GM04504 (cell line): ENCODE results near the gene PSMD2.

Experiments
- DNase-seq: peaks from one replicate; pipeline ENCODE4 v3.0.0-alpha.2; 2012; ENCODE audit warnings: low read depth

PSMD2 gene

DNA sequence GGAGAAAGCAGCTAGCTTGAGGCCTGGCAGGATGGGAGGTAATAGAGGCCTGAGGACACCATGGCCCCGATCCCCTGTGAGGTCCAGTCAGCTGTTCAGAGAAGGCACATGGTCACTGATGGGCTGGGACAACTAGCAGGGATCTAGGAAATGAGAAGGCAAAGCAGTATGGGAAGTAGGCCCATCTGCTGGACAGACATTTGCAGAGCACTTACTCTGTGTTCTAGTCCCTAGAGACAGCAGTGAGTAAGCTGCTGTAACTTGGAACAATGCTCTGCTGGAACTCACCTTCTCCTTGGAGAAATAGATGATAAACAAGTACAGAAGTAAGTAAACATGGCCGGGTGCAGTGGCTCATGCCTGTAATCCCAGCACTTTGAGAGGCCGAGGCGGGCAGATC, 16.1 kb upstream of the PSMD2 start:
- DNase-seq = no peak

DNA sequence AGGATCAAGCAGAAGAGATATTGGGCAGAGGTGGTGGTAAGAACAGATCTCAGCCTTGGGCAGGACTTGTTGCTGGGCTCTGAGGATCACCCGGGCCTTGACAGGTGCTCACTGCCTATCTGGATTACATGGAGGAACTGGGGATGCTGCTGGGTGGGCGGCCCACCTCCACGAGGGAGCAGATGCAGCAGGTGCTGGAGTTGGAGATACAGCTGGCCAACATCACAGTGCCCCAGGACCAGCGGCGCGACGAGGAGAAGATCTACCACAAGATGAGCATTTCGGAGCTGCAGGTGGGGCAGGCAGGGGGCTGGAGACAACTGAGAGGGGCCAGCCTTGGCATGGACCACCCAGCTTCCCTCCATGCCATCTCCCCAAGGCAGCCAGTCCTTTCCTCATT, 15.4 kb upstream of the PSMD2 start:
- DNase-seq = no peak

DNA sequence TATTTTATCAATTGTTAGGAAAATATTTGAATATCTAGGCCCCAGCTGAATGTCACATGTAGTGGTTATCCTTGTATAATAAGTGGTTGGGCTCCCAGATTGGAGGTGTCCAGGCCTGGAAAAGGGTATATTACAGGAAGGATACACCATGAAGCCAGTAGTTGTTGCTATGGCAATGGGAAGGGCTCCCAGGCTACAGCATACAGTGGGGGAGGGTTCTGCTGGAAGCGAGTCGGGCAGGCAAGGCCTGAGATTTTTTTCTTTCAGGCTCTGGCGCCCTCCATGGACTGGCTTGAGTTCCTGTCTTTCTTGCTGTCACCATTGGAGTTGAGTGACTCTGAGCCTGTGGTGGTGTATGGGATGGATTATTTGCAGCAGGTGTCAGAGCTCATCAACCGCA, 14.3 kb upstream of the PSMD2 start:
- DNase-seq = peak; percentile 57

DNA sequence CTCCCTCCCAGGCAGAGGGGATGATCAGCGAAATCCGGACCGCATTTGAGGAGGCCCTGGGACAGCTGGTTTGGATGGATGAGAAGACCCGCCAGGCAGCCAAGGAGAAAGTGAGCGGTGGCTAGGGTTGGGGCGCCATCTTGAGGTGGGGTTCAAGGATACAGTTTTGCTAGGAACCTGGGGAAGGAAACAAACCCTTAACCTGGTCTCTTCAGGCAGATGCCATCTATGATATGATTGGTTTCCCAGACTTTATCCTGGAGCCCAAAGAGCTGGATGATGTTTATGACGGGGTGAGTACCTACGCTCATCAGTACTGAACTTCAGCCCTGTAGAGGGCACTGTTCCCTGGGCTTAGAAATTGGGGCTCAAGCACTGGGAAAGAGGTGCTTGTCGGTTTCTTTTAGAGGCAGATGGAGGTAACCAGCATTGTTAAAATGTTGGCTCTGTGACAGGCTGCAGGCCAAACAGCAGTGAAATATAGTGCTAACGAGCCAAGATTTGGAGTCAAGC, 9.6 kb upstream of the PSMD2 start:
- no peak for DNase-seq

DNA sequence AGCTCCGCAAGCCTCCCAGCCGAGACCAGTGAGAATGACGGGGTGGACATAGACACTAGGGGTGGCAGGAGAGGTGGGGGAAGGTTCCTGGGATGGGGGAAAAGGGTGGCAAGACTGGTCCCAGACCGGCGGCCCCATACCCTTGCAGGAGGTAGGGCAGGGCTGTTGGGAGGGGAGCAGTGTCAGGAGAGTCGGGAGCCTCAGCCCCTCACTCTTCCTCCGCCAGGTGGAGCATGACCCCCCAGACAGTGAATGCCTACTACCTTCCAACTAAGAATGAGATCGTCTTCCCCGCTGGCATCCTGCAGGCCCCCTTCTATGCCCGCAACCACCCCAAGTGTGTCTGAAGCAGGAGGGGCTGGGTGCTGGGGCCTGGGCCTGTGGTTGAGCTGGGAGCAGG, 8.7 kb upstream of the PSMD2 start:
- DNase-seq = no peak

DNA sequence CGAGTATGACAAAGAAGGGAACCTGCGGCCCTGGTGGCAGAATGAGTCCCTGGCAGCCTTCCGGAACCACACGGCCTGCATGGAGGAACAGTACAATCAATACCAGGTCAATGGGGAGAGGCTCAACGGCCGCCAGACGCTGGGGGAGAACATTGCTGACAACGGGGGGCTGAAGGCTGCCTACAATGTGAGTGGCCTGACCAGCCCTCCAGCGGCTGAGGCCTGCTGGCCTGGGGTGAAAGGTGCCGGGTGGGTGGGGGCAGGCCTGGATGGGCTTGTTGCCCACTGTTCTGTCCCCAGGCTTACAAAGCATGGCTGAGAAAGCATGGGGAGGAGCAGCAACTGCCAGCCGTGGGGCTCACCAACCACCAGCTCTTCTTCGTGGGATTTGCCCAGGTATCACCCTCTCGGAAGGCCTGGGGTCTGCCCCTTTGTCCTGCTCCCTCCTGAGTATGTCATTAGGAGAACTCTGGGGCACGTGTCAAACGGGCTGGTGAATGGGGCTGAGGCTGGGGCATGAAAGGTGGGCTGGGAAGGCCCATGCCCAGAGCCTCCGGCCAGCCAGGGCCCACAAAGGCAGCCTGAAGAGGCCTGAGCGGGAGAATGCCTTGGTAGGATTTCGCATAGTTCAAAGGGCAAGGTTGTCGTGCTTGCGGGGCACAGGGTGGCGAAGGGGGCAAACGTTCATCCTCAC, 7.8 kb upstream of the PSMD2 start:
- no peak for DNase-seq

DNA sequence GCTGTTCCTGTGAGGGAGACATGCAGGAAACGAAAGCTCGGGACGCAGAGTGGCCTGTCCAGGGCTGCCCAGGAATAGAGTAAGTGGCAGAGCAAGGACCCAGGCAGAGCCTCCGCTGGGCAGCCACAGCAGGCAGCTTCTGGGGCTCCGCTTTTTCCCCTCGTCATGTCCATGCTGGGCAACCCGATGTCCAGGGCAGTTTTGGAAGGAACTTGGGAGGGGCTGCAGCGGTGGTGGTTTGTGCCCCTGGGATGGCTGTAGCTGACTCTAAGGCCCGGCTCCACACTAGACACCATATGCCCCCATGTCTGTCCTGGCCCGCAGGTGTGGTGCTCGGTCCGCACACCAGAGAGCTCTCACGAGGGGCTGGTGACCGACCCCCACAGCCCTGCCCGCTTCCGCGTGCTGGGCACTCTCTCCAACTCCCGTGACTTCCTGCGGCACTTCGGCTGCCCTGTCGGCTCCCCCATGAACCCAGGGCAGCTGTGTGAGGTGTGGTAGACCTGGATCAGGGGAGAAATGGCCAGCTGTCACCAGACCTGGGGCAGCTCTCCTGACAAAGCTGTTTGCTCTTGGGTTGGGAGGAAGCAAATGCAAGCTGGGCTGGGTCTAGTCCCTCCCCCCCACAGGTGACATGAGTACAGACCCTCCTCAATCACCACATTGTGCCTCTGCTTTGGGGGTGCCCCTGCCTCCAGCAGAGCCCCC, 7.1 kb upstream of the PSMD2 start:
- no peak for DNase-seq

DNA sequence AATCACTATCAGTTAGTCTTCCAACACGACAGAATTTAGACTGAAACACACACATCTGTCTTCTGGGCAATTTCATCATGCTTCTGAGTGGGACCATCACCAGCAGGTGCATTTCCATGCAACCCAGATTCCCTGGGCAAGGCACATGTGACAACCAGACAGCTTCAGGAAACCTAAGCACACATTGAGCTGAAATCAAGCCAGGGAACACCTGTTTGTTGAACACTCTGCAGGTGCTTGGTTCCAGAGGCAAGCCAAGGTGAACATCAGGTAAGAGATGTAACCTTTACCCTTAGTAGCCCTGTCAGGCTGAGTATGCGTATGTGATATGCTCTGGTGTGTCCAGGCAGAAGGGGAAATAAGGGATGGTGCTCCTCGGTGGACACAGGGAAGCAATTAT, 3.3 kb upstream of the PSMD2 start:
- no peak for DNase-seq

DNA sequence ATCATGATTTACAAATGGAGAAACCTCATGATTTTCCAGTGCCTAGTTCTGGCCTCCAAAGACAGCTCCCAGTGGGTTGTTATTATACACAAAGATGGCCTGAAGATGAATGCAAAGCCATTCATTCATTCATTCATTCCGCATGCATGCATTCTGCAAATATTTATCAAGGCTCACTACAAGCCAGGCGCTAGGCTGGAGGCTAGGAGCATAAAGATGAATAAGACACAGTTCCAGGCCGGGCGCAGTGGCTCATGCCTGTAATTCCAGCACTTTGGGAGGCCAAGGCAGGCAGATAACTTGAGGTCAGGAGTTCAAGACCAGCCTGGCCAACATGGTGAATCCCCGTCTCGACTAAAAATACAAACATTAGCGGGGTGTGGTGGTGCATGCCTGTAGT, 2.4 kb upstream of the PSMD2 start:
- no peak for DNase-seq

DNA sequence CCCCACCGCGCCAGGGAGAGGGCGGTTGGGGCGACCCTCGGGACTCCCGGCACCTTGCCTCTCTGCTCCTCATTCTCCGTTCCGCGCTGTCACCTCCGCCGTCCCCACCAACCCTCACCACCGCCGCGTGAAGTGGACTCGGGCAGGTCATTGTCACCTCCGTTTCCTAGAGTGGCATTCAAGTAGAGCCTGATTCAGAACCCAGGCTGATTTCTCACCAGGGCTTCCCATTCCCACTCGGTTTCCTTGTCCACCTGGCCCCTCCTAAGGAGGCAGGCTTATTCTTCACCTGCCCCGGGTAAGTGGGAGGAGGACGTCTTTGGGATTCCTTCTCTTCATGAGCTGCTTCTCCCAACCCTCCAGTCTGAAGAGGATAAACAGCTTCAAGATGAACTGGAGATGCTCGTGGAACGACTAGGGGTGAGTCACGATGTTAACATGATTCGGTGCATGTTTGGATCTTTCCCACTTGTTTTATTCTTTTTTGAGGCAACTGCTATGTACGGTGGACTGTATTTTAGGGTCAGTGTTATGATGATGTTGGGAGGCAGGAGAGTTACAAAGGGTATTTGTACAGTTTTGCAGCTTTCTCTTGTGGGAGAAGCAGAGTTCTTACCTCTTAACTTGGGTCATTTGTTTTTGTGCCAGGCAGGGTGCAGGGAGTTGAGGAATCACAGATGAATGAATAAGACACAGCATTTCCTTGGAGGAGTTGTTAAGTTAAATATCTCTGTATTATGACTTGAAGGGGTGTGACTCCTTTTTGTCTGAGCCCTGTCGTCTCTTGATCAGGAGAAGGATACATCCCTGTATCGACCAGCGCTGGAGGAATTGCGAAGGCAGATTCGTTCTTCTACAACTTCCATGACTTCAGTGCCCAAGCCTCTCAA, 692 bp downstream of the PSMD2 start:
- DNase-seq = no peak

DNA sequence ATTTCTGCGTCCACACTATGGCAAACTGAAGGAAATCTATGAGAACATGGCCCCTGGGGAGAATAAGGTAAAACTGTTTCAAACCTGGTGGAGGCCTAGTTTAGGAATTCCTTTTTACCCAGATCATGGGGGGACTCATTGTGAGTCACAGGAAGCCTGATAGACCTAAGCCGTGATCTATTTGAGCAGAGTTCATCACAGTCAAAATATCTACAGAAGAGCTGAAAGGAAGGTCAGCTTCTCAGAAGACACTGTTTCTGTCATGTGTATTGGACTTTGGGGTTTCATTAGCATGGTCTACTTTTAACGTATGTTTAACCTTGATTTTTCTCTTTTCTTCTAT, 1.3 kb downstream of the PSMD2 start:
- no peak for DNase-seq

DNA sequence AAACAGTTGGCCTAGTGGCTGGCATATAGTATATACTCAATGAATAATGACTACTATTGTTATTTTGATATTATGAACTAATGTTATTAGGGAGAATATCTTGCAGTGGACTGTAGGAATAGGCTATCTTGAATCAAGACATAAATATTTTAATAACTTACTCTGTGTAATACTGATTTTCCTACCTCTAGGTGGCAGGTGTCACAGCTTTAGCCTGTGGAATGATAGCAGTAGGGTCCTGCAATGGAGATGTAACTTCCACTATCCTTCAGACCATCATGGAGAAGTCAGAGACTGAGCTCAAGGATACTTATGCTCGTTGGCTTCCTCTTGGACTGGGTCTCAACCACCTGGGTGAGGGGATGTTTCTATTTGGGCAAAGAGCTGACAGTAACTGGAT, 6.5 kb downstream of the PSMD2 start:
- DNase-seq = no peak

DNA sequence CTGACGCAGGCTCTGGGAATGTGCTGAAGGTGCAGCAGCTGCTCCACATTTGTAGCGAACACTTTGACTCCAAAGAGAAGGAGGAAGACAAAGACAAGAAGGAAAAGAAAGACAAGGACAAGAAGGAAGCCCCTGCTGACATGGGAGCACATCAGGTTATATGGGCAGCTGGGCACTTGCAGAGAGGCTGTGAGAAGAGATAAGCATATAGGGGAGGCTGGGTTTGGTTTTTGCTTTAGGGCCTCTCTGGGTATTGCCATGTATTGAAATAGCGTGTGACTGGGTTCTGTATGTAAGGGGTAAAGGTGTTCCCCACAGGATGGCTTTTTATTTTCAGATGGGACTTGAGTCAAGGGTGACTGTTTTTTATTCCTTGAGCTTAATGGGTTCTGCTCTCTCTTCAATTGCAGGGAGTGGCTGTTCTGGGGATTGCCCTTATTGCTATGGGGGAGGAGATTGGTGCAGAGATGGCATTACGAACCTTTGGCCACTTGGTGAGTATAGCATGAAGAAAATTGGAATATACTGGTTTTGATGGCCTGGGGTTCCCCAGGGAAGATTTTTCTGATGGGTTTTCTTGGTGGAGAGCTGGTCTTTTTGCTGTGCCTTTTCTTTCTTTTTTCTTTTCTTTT, 7.4 kb downstream of the PSMD2 start:
- no peak for DNase-seq

DNA sequence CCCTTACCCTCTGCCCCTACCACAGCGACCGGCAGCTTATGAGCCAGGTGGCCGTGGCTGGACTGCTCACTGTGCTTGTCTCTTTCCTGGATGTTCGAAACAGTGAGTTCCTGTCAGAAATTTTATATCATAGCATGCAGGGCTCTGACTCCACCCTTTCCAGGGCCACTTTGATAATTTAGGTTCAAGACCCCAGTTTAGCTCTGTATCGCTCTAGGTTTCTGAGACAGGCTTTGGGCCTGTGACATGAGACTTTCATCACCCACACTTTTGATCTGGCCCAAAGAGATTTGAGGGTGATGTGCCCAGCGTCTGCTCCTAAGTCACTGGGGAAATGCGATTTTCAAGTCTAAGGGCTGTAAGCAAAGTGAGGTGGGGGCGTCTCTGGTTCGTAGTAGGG, 8.9 kb downstream of the PSMD2 start:
- no peak for DNase-seq

DNA sequence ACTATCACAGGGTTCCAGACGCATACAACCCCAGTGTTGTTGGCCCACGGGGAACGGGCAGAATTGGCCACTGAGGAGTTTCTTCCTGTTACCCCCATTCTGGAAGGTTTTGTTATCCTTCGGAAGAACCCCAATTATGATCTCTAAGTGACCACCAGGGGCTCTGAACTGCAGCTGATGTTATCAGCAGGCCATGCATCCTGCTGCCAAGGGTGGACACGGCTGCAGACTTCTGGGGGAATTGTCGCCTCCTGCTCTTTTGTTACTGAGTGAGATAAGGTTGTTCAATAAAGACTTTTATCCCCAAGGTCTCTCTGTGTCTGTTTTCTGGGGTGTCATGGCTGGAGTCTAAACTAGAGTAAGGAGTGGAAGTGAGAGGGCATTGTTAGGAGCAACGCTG, 9.7 kb downstream of the PSMD2 start:
- DNase-seq = no peak

DNA sequence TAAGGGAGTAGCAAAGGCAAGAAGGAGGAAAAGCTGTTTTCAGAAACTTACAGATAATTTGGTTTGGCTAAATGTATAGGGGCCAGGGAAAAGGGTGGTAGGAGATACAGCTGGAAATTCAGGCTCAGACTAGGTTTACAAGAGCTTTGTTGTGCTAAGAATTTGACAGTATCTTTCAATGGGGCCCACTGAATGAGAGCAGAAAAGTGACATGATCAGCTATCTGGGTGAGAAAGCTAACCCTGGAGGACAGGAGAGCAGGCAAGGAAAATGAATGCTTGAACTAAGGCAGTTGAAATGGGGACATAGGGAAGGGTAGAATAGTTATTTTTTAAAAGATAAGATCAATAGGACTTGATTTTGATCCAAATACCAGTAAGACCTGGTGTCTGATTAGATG, 12.6 kb downstream of the PSMD2 start:
- DNase-seq = no peak

DNA sequence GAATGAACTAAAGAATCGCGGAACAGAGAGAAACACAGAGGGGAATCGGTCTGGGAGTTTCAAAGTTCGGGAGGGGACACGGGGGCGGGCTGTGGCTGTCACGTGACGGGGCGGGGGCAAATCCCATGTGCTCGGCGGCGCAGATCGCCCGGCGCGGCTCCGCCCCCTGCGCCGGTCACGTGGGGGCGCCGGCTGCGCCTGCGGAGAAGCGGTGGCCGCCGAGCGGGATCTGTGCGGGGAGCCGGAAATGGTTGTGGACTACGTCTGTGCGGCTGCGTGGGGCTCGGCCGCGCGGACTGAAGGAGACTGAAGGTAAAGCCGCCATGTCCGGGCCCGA, 15.3 kb downstream of the PSMD2 start, which contains the start of gene EIF4G1:
EIF4G1 (plus strand) TSS at position 244 of the 337 bp plus-strand sequence. CDS start 1,191 bp downstream, outside the sequence.
- peak; percentile 85 for DNase-seq

DNA sequence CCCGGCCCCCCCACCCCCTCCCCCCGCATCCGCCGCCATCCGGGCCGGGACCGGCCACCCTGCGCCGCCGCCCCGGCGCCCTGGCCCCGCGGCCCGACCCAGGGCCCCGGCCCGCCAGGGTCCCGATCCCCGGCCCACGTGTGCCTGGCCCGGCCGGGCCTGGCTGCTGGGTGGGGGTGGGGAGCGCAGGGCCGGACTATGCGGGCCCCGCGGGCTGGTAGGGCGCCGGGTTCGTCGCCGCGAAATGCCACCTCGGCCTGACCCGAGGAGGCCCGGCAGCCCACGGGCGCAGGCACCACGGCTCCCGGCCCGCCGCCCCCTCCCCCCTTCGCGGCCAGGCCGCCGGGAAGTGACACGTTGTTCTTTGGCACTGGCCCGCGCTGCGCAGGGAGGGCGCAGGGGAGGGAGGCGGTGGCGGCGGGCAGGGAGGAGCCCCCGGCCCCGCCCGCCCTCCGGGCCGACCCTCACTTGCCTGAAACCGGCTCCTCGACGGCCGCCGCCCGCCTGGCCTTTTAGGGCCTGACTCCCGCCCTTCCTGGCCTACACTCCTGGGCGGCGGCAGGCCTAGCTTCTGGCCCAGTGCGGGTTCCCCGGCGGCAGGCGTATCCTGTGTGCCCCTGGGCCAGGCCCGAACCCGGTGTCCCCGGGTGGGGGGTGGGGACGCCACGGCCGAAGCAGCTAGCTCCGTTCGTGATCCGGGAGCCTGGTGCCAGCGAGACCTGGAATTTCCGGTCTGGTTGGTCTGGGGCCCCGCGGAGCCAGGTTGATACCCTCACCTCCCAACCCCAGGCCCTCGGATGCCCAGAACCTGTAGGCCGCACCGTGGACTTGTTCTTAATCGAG, 15.9 kb downstream of the PSMD2 start:
- DNase-seq = peak; percentile 73

DNA sequence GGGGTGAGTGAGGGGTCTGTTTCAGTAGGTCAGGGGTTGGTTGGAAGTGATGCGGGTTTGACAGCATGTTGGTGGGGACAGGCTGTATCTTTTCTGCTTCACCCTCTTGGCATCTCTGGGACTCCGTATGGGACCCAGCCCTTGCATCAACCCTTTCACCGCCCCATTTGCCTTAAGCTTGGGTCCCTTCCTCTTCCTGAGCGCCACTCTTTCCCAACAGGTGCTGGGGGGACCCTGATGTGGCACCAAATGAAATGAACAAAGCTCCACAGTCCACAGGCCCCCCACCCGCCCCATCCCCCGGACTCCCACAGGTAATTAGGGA, 16.5 kb downstream of the PSMD2 start:
- no peak for DNase-seq

DNA sequence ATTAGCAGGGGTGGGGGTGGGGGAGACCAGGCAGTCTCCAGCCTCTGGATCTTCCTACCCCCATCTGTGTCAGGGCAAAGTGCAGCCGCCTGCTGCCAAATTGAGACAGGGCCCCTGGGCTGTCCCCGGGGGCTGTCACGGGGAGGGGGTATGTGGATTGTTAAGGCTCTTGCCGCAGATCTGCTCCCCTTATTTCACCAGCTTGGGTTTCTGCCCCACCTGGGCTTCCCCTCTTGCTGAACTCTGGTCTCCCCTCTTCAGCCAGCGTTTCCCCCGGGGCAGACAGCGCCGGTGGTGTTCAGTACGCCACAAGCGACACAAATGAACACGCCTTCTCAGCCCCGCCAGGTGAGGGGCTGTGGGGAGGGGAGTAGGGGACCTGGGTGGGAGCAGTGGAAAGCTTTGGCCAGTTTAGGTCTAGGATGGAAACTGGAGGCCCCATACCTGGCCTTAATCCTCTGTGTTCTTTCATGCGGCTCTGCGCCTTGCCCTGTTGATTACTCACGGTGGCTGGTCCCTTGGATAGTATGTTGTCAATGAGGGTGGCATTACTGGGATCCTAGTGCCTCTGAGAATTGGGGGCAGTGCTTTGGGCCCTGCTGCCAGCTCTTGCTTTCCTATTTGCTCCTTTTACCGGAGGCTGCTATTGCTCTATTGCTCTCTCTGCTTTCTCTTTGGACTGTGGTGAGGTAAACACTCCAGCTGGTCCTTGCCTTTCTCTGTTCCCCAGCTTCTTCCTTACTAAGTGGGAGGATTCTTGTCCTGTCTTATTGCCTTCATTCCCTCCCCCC, 17.0 kb downstream of the PSMD2 start:
- DNase-seq = no peak

DNA sequence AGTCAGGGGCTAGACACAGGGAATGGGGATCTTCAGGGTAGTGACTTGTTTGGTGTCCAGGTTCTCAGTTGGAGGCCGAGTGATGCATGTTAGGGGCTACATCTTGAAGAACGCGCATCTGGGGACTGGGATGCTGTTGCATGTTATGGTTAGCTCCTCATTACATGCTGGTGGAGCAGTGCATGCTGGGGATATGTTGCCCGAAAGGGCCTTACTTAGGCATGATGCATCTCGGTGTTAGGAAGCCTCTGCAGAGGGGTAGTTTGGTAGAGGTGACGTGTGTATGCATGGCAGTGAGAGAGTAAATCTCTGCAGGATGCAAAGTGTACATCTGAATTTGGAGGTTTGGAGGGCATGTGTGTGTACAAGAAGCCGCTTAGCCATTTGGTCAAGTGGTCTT, 17.8 kb downstream of the PSMD2 start:
- no peak for DNase-seq
